Rectal smooth muscle tissue (tissue), 1 donor: Measurements from ENCODE around the gene USP20.

Experiments used
- H3K27ac ChIP-seq: one replicate; pipeline ENCODE4 v1.7.0; 2013; ENCODE audit warnings: low read depth, low read length, inconsistent platforms
- H3K27me3 ChIP-seq: one replicate; pipeline ENCODE4 v1.7.0; 2013; ENCODE audit warnings: low read length; ENCODE audit not compliant: control insufficient read depth, insufficient read depth
- H3K36me3 ChIP-seq: one replicate; pipeline ENCODE4 v1.7.0; 2013; ENCODE audit warnings: low read length; ENCODE audit not compliant: control insufficient read depth, insufficient read depth
- H3K4me1 ChIP-seq: one replicate; pipeline ENCODE4 v1.7.0; 2013; ENCODE audit warnings: low read length; ENCODE audit not compliant: control insufficient read depth, insufficient read depth
- H3K4me3 ChIP-seq: one replicate; pipeline ENCODE4 v1.7.0; 2013; ENCODE audit warnings: low read length
- H3K9ac ChIP-seq: one replicate; pipeline ENCODE4 v1.7.0; 2013; ENCODE audit warnings: low read length

USP20 gene

DNA sequence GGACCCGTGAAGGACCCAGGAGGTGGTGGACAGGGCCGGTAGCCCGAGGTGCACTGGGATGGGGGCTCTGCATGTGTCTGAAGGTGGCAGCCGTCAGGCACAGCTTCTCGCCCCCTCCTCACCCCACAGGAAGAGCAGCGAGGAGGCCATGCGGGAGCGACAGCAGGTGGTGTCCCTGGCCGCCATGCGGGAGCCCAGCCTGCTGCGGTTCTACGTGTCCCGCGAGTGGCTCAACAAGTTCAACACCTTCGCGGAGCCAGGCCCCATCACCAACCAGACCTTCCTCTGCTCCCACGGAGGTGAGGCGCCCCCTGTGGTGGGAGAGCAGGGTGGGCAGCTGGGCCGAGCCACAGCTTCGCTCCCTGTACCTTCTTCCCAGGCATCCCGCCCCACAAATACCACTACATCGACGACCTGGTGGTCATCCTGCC is 39.9 kb downstream of the USP20 start:
- Histone ChIP-seq H3K4me1 (peaks cover 2% of the 10 kb centered on the region), H3K27ac (no peak overlapping the region), H3K9ac (no peak overlapping the region), H3K36me3 (peaks cover 30% of the 10 kb centered on the region), H3K27me3 (no peaks in the 10 kb centered on the region), H3K4me3 (no peak overlapping the region)

GRCh38 chr9:129875687-129876395 is 40.6 kb downstream of the USP20 start:
- H3K36me3 ChIP-seq, result peaks cover 35% of the 10 kb centered on the region
- no peak overlapping the region for H3K27ac ChIP-seq
- no peak overlapping the region for H3K4me3 ChIP-seq
- H3K9ac ChIP-seq, result no peak overlapping the region
- peaks cover 8% of the 10 kb centered on the region for H3K4me1 ChIP-seq
- no peaks in the 10 kb centered on the region for H3K27me3 ChIP-seq

DNA sequence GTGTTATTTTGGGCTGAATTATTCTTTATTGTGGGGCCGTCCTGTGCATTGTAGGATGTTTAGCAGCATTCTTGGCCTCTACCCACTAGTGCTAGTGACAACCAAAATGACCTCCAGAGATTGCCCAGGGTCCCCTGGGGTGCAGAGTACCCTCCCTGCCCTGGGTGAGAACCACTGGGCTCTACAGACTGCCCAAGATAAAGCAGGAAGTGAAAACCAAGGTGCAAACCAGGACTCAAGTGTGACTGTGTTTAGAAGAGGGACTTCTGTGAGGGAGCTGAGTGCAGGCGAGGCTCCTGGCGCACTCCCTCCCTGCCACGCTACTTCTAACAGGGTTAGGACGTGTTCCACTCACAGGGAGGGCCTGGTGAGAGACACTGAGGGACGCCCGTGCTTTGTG is 41.6 kb downstream of the USP20 start:
- H3K4me3 ChIP-seq, result no peak overlapping the region
- H3K36me3 ChIP-seq, result peaks cover 39% of the 10 kb centered on the region
- no peak overlapping the region for H3K27ac ChIP-seq
- H3K9ac ChIP-seq, result no peak overlapping the region
- H3K27me3 ChIP-seq, result no peaks in the 10 kb centered on the region
- peaks cover 13% of the 10 kb centered on the region for H3K4me1 ChIP-seq

- no peak overlapping the region for H3K27ac ChIP-seq
- H3K4me1 ChIP-seq, result peaks cover 13% of the 10 kb centered on the region
- no peaks in the 10 kb centered on the region for H3K27me3 ChIP-seq
- H3K36me3 ChIP-seq, result peaks cover 39% of the 10 kb centered on the region
- no peak overlapping the region for H3K4me3 ChIP-seq
- no peak overlapping the region for H3K9ac ChIP-seq
These were observed 43.0 kb downstream of the USP20 start for GRCh38 chr9:129878291-129878690.

GRCh38 chr9:129879103-129879699 is 43.9 kb downstream of the USP20 start:
- Histone ChIP-seq H3K36me3 (peaks cover 39% of the 10 kb centered on the region), H3K9ac (no peak overlapping the region), H3K27ac (no peak overlapping the region)

GRCh38 chr9:129879991-129880653 is 44.9 kb downstream of the USP20 start:
- Histone ChIP-seq H3K4me1 (peaks cover 26% of the 10 kb centered on the region), H3K4me3 (no peak overlapping the region), H3K36me3 (peaks cover 32% of the 10 kb centered on the region), H3K27ac (peak overlapping the region; percentile 57), H3K9ac (no peak overlapping the region), H3K27me3 (no peaks in the 10 kb centered on the region)

More at GRCh38 chr9:129879103-129879699, 43.9 kb downstream of the USP20 start:
- no peak overlapping the region for H3K4me3 ChIP-seq
- H3K27me3 ChIP-seq, result no peaks in the 10 kb centered on the region
- peaks cover 17% of the 10 kb centered on the region for H3K4me1 ChIP-seq

GRCh38 chr9:129880654-129881546 is 45.6 kb downstream of the USP20 start:
- peak overlapping the region; percentile 57 for H3K27ac ChIP-seq

GRCh38 chr9:129881547-129882324 is 46.5 kb downstream of the USP20 start:
- peak overlapping the region; percentile 57 for H3K27ac ChIP-seq
- H3K9ac ChIP-seq, result no peak overlapping the region

More at GRCh38 chr9:129880654-129881546, 45.6 kb downstream of the USP20 start:
- H3K4me3 ChIP-seq, result no peak overlapping the region
- H3K9ac ChIP-seq, result no peak overlapping the region
- peaks cover 25% of the 10 kb centered on the region for H3K36me3 ChIP-seq
- H3K4me1 ChIP-seq, result peaks cover 30% of the 10 kb centered on the region
- no peaks in the 10 kb centered on the region for H3K27me3 ChIP-seq

GRCh38 chr9:129884220-129885017 is 49.2 kb downstream of the USP20 start:
- peaks cover 22% of the 10 kb centered on the region for H3K36me3 ChIP-seq
- peaks cover 47% of the 10 kb centered on the region for H3K4me1 ChIP-seq
- H3K9ac ChIP-seq, result peak overlapping the region; percentile 49
- no peaks in the 10 kb centered on the region for H3K27me3 ChIP-seq
- peak overlapping the region; percentile 77 for H3K27ac ChIP-seq
- H3K4me3 ChIP-seq, result peak overlapping the region; percentile 70

More at GRCh38 chr9:129881547-129882324, 46.5 kb downstream of the USP20 start:
- Histone ChIP-seq H3K27me3 (no peaks in the 10 kb centered on the region), H3K4me1 (peaks cover 36% of the 10 kb centered on the region), H3K4me3 (no peak overlapping the region), H3K36me3 (peaks cover 21% of the 10 kb centered on the region)

GRCh38 chr9:129885018-129885669 is 49.9 kb downstream of the USP20 start:
- peaks cover 46% of the 10 kb centered on the region for H3K4me1 ChIP-seq
- peak overlapping the region; percentile 77 for H3K27ac ChIP-seq
- peaks cover 23% of the 10 kb centered on the region for H3K36me3 ChIP-seq
- H3K27me3 ChIP-seq, result no peaks in the 10 kb centered on the region
- H3K9ac ChIP-seq, result peak overlapping the region; percentile 81
- H3K4me3 ChIP-seq, result peak overlapping the region; percentile 70
